ENCODE data around the gene KMT2C. TPM values are rescaled to one million over a fixed set of nuclear protein-coding genes. Genes with fewer than 3 reads are reported as not detected.
"Not testable (repeated sequence)": the region's sequence is repeated elsewhere in the genome, so short reads cannot be mapped to it uniquely, and the experiment has no call there.

KMT2C gene
- total RNA-seq (2014; rRNA removed; shearing (Covaris generic)), result 10.4 and 22.3 TPM in 2 replicates

DNA sequence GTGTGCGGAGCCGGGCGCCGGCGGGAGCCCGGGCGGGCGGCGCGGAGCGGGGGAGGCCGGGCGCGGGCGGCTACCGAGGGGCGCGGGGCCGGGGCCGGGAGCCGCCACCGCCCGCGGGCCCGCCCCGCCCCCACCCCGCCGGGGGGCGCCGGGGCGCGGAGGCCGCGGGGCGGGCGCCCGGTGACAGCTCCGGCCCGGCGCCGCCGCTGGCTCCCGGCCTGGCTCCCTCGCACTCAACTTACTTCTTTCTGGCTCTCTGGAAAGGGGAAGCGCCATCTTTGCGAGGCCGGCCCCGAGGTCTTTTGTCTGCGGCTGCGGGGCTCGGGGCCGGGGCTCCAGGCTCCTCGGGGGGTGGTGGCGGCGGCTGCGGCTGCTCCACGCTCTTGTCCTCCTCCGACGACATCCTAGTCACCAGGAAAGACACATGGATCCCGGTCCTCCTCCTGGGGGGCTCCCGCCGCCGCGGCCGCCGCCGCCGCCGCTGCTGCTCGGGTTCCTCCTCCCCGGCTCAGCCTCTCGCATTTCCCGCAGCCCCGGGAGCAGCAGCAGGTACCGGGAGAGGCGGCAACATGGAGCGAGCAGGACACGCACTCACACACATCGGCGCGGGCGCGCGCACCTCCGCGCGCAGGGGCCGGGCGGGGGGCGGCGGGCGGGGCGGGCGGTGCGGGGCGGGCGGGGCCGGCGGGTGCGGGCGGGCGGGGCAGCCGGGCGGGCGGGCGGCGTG lies at the start of gene KMT2C:
TSS of gene KMT2C (minus strand) at position 620 of the 727 bp plus-strand sequence. CDS start at position 403, 217 bp downstream.
- peak; percentile 74 for DNase-seq (ENCODE audit: low read depth)

- DNase-seq (ENCODE audit: low read depth), result no peak
Measured at GRCh38 chr7:152481082-152481481, 45.3 kb upstream of the KMT2C start.

DNA sequence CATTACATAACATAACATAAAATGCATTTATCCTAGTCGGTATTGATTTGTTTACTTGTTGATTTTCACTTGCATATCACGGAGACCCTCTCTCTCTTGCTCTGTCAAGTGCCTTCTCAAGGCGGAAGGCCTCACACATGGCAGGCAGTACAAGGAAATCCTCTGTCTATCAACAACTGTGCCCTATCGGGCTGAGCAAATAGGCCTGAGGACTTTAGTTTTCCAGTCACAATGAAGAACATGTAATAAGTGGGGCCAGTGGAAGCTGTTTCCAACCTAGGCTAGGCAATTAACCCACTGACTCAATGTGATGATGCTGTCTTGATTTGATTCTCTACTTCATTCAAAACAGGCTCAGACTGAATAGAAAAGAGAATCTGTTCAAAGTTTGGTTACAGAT lies 44.9 kb upstream of the KMT2C start:
- no peak for DNase-seq (ENCODE audit: low read depth)

DNA sequence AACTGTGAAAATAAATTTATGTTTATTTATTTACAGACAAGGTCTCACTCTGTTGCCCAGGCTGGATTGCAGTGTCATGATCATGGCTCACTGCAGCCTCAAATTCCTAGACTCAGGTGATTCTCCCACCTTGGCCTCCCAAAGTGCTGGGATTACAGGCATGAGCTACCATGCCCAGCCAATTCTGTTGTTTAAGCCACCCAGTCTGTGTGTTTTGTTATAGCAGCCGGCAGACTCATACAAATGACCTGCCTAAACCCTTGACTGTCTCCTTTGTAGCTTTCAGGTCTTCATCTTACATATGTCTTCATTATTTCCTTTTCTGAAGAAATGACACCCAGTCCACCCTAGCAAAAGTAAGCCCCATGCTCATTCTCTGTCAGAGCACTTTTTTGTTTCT lies 43.8 kb upstream of the KMT2C start:
- no peak for DNase-seq (ENCODE audit: low read depth)

DNA sequence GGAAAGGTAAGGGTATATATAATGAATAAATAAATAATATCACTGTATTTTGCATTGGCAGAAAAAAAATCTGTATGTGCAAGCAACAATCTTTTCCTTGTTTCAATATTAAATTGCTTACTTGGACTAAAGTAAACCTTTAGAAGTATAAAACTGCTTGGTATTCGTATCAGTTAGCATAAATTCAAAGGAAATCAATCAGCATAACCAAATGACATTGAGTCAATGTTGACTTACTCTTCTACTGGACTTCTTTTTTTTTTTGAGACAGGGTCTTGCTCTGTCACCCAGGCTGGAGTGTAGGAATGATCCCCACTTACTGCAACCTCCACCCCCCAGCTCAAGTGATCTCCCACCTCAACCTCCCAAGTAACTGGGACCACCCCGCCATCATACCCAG lies 42.3 kb upstream of the KMT2C start:
- DNase-seq (ENCODE audit: low read depth), result no peak

- no peak for DNase-seq (ENCODE audit: low read depth)
Measured at GRCh38 chr7:152477079-152477478, 41.3 kb upstream of the KMT2C start.

- no peak for DNase-seq (ENCODE audit: low read depth)
Measured at GRCh38 chr7:152476551-152476950, 40.7 kb upstream of the KMT2C start.

- DNase-seq (ENCODE audit: low read depth), result not testable (repeated sequence)
Measured at GRCh38 chr7:152471023-152471620, 35.3 kb upstream of the KMT2C start.

DNA sequence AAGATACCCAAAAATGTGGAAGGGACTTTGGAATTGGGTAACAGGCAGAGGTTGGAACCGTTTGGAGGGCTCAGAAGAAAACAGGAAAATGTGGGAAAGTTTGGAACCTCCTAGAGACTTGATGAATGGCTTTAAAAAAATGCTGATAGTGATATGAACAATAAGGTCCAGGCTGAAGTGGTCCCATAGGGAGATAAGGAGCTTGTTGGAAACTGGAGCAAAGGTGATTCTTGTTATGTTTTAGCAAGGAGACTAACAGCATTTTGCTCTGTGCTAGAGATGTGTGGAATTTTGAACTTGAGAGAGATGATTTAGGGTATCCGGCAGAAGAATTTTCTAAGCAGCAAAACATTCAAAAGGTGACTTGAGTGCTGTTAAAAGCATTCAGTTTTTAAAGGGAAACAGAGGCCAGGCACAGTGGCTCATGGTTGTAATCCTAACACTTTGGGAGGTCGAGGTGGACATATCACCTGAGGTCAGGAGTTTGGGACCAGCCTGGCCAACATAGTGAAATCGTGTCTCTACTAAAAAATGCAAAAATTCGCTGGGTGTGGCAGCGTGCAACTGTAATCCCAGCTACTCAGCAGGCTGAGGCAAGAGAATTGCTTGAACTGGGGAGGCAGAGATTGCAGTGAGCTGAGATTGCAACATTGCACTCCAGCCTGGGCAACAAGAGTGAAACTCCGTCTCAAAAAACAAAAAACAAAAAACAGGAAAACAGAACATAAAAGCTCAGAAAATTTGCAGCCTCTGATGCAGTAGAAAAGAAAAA lies 34.6 kb upstream of the KMT2C start:
- not testable (repeated sequence) for DNase-seq (ENCODE audit: low read depth)

- peak; percentile 30 for DNase-seq (ENCODE audit: low read depth)
Measured at GRCh38 chr7:152469576-152469975, 33.8 kb upstream of the KMT2C start.

GRCh38 chr7:152467225-152467624 lies 31.4 kb upstream of the KMT2C start:
- no peak for DNase-seq (ENCODE audit: low read depth)

- no peak for DNase-seq (ENCODE audit: low read depth)
Measured at GRCh38 chr7:152465119-152465387, 29.2 kb upstream of the KMT2C start.

GRCh38 chr7:152464312-152465118 lies 28.7 kb upstream of the KMT2C start:
- DNase-seq (ENCODE audit: low read depth), result peak; percentile 78

DNA sequence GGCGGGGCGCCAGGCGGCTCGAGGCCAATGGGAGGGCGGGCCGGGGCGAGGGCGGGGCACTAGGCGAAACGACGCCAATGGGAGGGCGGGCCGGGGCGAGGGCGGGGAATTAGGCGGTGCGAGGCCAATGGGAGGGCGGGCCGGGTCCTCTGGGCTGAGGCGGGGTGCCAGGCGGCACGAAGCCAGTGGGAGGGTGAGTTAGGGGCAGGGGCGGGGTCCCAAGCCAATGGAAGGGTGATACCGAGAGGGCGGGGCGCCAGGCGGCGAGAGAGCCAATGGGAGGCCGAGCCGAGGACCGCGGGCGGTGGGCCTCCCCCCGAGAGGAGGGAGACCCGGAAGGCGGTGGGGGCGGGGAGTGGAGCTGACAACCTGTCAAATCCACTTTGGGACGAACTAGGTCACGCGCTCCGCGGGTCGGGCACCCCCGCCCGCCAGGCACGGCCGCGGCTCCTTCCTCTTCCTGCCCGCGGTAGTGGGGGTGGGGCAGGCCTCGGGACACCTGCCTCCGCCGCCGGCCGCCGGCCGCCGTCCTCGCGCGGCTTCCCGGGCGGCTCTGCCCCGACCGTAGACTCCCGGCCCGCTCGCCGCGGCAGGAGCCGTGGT lies 28.0 kb upstream of the KMT2C start:
- peak; percentile 100 for DNase-seq (ENCODE audit: low read depth)

- no peak for DNase-seq (ENCODE audit: low read depth)
Measured at GRCh38 chr7:152462995-152463708, 27.3 kb upstream of the KMT2C start.

- DNase-seq (ENCODE audit: low read depth), result peak; percentile 56
Measured at GRCh38 chr7:152459724-152460251, 24.0 kb upstream of the KMT2C start.

GRCh38 chr7:152451356-152451755 lies 15.6 kb upstream of the KMT2C start:
- no peak for DNase-seq (ENCODE audit: low read depth)

DNA sequence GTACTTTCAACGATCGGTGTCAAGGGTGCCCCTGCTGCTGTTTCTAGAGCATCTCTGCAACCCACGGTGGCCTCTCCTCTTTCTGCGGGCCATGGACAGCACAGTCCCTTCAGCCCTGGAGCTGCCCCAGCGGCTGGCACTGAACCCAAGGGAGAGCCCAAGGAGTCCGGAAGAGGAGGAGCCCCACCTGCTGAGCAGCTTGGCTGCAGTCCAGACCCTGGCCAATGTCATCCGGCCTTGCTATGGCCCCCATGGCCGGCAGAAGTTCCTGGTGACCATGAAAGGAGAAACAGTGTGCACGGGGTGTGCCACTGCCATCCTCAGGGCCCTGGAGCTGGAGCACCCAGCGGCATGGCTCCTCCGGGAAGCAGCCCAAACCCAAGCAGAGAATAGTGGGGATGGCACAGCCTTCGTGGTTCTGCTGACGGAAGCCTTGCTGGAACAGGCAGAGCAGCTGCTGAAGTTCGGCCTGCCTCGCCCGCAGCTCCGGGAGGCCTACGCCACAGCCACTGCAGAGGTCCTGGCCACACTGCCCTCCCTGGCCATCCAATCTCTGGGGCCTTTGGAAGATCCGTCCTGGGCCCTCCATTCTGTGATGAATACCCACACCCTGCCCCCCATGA lies 9.7 kb upstream of the KMT2C start:
- DNase-seq (ENCODE audit: low read depth), result not testable (repeated sequence)

DNA sequence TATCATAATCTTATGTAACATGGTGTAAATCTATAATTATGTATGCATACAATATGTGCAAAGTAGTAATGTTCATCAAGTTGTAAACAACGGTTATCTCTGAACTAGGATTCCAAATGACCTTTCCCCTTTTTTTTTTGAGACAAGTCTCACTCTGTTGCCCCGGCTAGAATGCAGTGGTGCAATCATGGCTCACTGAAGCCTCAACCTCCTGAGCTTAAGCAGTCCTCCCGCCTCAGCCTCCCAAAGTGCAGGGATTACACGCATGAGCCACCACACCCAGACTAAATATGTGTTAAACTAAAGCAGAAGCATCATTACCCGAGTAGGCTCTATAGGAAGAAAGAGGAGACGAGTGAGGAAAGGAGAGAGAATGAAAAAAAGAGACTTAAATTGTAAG lies 7.8 kb upstream of the KMT2C start:
- no peak for DNase-seq (ENCODE audit: low read depth)

GRCh38 chr7:152442330-152442835 lies 6.6 kb upstream of the KMT2C start:
- no peak for DNase-seq (ENCODE audit: low read depth)
